DND-41 (cell line): ENCODE measurements around the gene SPRN.

Experiments
- ATAC-seq: fragments of 200-7000 bp; cut with Tn5 transposase; 3 replicates; pipeline ENCODE4 v1.9.1; 2021; ENCODE audit warnings: low read depth; ENCODE audit not compliant: insufficient read depth
- DNase-seq: peaks from one replicate; pipeline ENCODE4 v3.0.0-alpha.2; 2020
- H2AFZ ChIP-seq: 2 replicates; pipeline ENCODE4 v1.6.0; 2012; ENCODE audit warnings: low read depth, low read length
- H3K27ac ChIP-seq: 2 replicates; pipeline ENCODE4 v1.5.1; 2012; ENCODE audit warnings: low read length, inconsistent platforms
- H3K27me3 ChIP-seq: fragments of 200-600 bp; sonication (generic); 2 replicates; pipeline ENCODE4 v1.6.0; 2012; ENCODE audit warnings: low read length, mild to moderate bottlenecking, inconsistent platforms; ENCODE audit not compliant: insufficient read depth, poor library complexity
- H3K36me3 ChIP-seq: 2 replicates; pipeline ENCODE4 v1.5.1; 2012; ENCODE audit warnings: low read length, inconsistent platforms; ENCODE audit not compliant: insufficient read depth
- H3K4me1 ChIP-seq: 2 replicates; pipeline ENCODE4 v1.5.1; 2012; ENCODE audit warnings: mild to moderate bottlenecking, low read length; ENCODE audit not compliant: insufficient read depth
- H3K4me2 ChIP-seq: 2 replicates; pipeline ENCODE4 v1.6.0; 2012; ENCODE audit warnings: mild to moderate bottlenecking, moderate library complexity, low read length, inconsistent platforms; ENCODE audit not compliant: insufficient read depth
- H3K4me3 ChIP-seq, 2 experiments: fragments of 200-600 bp in 1 of 2; shearing (Covaris generic) in 1 of 2; 2 replicates each; pipeline ENCODE4 v1.5.1; 2012 to 2016; ENCODE audit warnings: inconsistent platforms in 2 of 2, low read length in 2 of 2, mild to moderate bottlenecking in 2 of 2, low read depth in 1 of 2, moderate library complexity in 1 of 2
- H3K79me2 ChIP-seq: 2 replicates; pipeline ENCODE4 v1.6.0; 2012; ENCODE audit warnings: low read length, inconsistent platforms; ENCODE audit not compliant: insufficient read depth
- H3K9ac ChIP-seq: 2 replicates; pipeline ENCODE4 v1.6.0; 2012; ENCODE audit warnings: low read depth, mild to moderate bottlenecking, inconsistent platforms, low read length, moderate library complexity
- H3K9me3 ChIP-seq: 2 replicates; pipeline ENCODE4 v1.5.1; 2012; ENCODE audit warnings: low read length, moderate library complexity, mild to moderate bottlenecking, inconsistent platforms; ENCODE audit not compliant: insufficient read depth, severe bottlenecking
- H4K20me1 ChIP-seq: 2 replicates; pipeline ENCODE4 v1.6.0; 2012; ENCODE audit warnings: low read length; ENCODE audit not compliant: insufficient read depth
- CTCF ChIP-seq: IDR thresholded peaks from 2 replicates; pipeline ENCODE4 v1.5.1; 2012; ENCODE audit warnings: borderline replicate concordance, low read length, moderate library complexity, mild to moderate bottlenecking; ENCODE audit not compliant: poor library complexity, severe bottlenecking; ENCODE audit errors: extremely low read depth
- EZH2 ChIP-seq: IDR thresholded peaks from 3 replicates; pipeline ENCODE4 v1.6.1; 2012; ENCODE audit warnings: borderline replicate concordance, low read depth, mild to moderate bottlenecking, moderate library complexity, low read length, inconsistent platforms; ENCODE audit not compliant: severe bottlenecking

The SPRN gene

GRCh38 chr10:133455196-133455595 lies 30.8 kb upstream of the SPRN start:
- H3K27ac ChIP-seq: no peak overlapping the region
- H2AFZ ChIP-seq: no peak overlapping the region
- no peak overlapping the region for H3K4me3 ChIP-seq
- H3K36me3 ChIP-seq: peaks cover 3% of the 10 kb centered on the region; the same call in 1 of the 2 replicates
- TF ChIP-seq EZH2 (no peak), CTCF (no peak)
- no peak for DNase-seq
- no peaks in the 10 kb centered on the region for H3K27me3 ChIP-seq
- ATAC-seq: no peak
- H3K9me3 ChIP-seq: no peaks in the 10 kb centered on the region
- no peaks in the 10 kb centered on the region for H3K4me1 ChIP-seq
- no peak overlapping the region for H3K4me2 ChIP-seq
- no peaks in the 10 kb centered on the region for H3K79me2 ChIP-seq
- no peak overlapping the region for H3K9ac ChIP-seq
- H4K20me1 ChIP-seq: no peaks in the 10 kb centered on the region

DNA sequence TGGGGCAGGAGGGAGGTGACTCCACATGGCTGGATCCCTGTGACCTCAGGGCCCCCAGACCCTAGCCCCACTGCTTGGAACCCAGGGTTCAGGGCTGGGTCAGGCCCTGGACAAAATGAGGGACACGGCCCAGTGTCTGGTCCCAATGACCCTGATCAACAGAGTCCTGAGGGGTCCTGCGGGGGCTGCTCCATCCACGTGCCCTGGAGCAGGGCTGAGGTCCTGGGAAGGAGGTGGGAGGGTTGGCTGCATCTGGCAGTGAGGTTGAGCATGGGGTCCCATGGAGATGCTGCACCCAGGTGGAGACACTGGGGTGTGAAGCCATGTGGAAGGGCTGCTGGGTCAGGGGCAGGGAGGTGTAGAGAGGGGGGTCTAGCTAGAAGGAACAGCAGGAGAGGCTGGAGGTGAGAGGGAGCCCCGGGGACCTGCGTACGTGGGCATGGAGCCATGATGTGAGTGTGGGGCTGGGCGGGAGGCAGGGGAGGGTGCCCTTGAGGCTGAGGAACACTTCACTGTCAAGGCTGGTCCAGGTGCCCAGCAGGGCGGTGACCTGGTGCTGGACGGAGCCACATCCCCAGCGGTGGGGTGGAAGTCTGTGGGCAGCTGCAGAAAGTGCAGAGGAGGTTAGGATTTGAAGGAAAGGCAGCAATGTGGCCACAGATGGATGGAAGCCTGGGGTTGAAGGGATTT lies 29.9 kb upstream of the SPRN start:
- H2AFZ ChIP-seq: no peak overlapping the region
- H3K4me2 ChIP-seq: no peak overlapping the region
- H3K36me3 ChIP-seq: no peaks in the 10 kb centered on the region
- no peaks in the 10 kb centered on the region for H4K20me1 ChIP-seq
- H3K4me1 ChIP-seq: no peaks in the 10 kb centered on the region
- no peaks in the 10 kb centered on the region for H3K9me3 ChIP-seq
- no peak overlapping the region for H3K9ac ChIP-seq
- H3K79me2 ChIP-seq: no peaks in the 10 kb centered on the region
- DNase-seq: no peak
- ATAC-seq: no peak
- H3K4me3 ChIP-seq: no peak overlapping the region
- H3K27me3 ChIP-seq: no peaks in the 10 kb centered on the region
- no peak overlapping the region for H3K27ac ChIP-seq
- TF ChIP-seq CTCF: no peak
- TF ChIP-seq EZH2: no peak

GRCh38 chr10:133453516-133454203 lies 29.2 kb upstream of the SPRN start, which contains the start of gene SCART1:
Gene SCART1 (plus strand): TSS chr10:133453945. CDS start chr10:133453998, 53 bp downstream.
- DNase-seq (no peak), ATAC-seq (peak; percentile 35; the same call in 1 of the 3 replicates)
- TF ChIP-seq EZH2 (no peak), CTCF (peak; percentile 11)
- Histone ChIP-seq H3K9me3 (peaks cover 3% of the 10 kb centered on the region), H3K9ac (no peak within 1 kb of the TSS), H4K20me1 (no peaks in the 10 kb centered on the region), H3K4me2 (no peak within 1 kb of the TSS), H3K4me1 (no peaks in the 10 kb centered on the region), H3K27me3 (no peaks in the 10 kb centered on the region), H3K27ac (no peak within 1 kb of the TSS), H3K79me2 (no peaks in the 10 kb centered on the region), H3K4me3 (no peak within 1 kb of the TSS), H2AFZ (no peak within 1 kb of the TSS), H3K36me3 (no peaks in the 10 kb centered on the region)
